Gastrocnemius medialis (tissue), 4 donors: ENCODE results near the gene HAUS7. TPM values are rescaled to one million over a fixed set of nuclear protein-coding genes. Genes with fewer than 3 reads are reported as not detected.

Source experiments
- ATAC-seq, 2 donors: fragments of 150-250 bp; one replicate each; pipeline ENCODE4 v1.9.1; 2016
- DNase-seq, 2 donors: peaks; one replicate each; pipeline ENCODE4 v3.0.0-alpha.2; 2019
- H3K27ac ChIP-seq, 4 donors: fragments of 200-600 bp; sonication (generic); 1 replicate in 1 of 4; 2 replicates in 3 of 4; pipeline ENCODE4 v1.5.1; 2016 to 2018; ENCODE audit warnings: mild to moderate bottlenecking in 2 of 4, moderate library complexity in 1 of 4
- H3K27me3 ChIP-seq, 3 donors: fragments of 200-600 bp; sonication (generic) in 2 of 3; 1 replicate in 1 of 3; 2 replicates in 2 of 3; pipeline versions ENCODE4 v1.5.1 to v1.6.0; 2016 to 2019; ENCODE audit warnings: mild to moderate bottlenecking in 1 of 3, moderate library complexity in 1 of 3
- H3K36me3 ChIP-seq, 2 donors: fragments of 200-600 bp; sonication (generic) in 1 of 2; one replicate each; pipeline ENCODE4 v1.5.1; 2017 to 2018
- H3K4me1 ChIP-seq, 2 donors: fragments of 200-600 bp; sonication (generic) in 1 of 2; one replicate each; pipeline ENCODE4 v1.5.1; 2016 to 2017; ENCODE audit warnings: mild to moderate bottlenecking in 2 of 2
- H3K4me3 ChIP-seq, 4 donors: fragments of 200-600 bp; sonication (generic) in 3 of 4; 1 replicate in 1 of 4; 2 replicates in 3 of 4; pipeline ENCODE4 v1.5.1; 2016 to 2019; ENCODE audit warnings: mild to moderate bottlenecking in 2 of 4
- H3K9me3 ChIP-seq, 3 donors: fragments of 200-600 bp; sonication (generic) in 2 of 3; 1 replicate in 1 of 3; 2 replicates in 2 of 3; pipeline ENCODE4 v1.5.1; 2016 to 2019
- POLR2A ChIP-seq, 2 donors: fragments of 450-650 bp; IDR thresholded peaks; one replicate each; pipeline ENCODE4 v1.6.1; 2017; ENCODE audit warnings: antibody characterized with exemption in 2 of 2, mild to moderate bottlenecking in 2 of 2, moderate library complexity in 2 of 2
- in situ Hi-C, 4 donors: fragments of 200-750 bp; cut with MboI; loops; one replicate each; pipeline versions ENCODE4 v1.15.0 to v1.8.0; 2017; ENCODE audit warnings: low sequenced_read_pairs in 4 of 4
- intact Hi-C: fragments of 100-400 bp; cut with DNase I; formaldehyde crosslinking; loops from one replicate; pipeline ENCODE4 v1.15.1; 2023; ENCODE audit warnings: low total_unique reads
- total RNA-seq, 4 donors: library from RNA; depleted of rRNA; stranded (reverse); fragments of >200 nt; gene quantifications; one replicate each; pipeline versions ENCODE4 v1.1.0 to v1.2.3, GENCODE V29; 2016
- TF ChIP-seq, protein P1 (sequence below), 5 experiments: fragments of 450-650 bp in 3 of 5; fragments of 200-600 bp in 2 of 5; sonication (generic) in 2 of 5; IDR thresholded peaks in 4 of 5; conservative IDR thresholded peaks in 1 of 5; 1 replicate in 4 of 5; 2 replicates in 1 of 5; pipeline ENCODE4 v1.5.1; 2016 to 2019; ENCODE audit warnings: antibody characterized with exemption in 5 of 5, mild to moderate bottlenecking in 3 of 5, moderate library complexity in 3 of 5

The HAUS7 gene
- total RNA-seq, 4 donors from 2014 or later = 10.6 to 19.8 (median 13.2) TPM

DNA sequence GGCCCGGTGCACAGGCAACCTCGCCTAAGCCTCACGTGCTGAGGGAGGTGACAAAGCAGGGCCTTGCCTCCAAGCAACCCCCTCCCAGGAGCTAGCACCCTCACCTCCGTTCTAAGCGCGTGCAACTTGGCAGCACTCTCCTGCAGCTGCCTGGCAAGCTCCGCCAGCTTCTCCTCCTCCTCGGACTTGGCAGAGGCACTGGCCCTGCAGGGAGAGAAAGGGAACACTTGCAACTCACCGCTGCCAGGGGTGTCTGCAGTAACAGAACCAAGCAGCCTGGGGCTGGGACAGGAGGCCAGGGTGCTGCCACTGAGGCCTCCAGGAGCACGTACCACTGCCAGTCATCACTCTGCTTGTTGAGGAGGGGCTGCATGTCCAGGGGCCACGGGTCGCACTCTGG lies 14.2 kb downstream of the HAUS7 start:
- in situ Hi-C loops = loop anchor here in 1 of 4 donors (25.0 kb wide), 1 partner anchor 519 kb away; no protein-coding TSS in a partner anchor
- DNase-seq (peak; percentile 49 to 78), ATAC-seq (peak; percentile 79 to 84)
- TF ChIP-seq, protein P1, sequence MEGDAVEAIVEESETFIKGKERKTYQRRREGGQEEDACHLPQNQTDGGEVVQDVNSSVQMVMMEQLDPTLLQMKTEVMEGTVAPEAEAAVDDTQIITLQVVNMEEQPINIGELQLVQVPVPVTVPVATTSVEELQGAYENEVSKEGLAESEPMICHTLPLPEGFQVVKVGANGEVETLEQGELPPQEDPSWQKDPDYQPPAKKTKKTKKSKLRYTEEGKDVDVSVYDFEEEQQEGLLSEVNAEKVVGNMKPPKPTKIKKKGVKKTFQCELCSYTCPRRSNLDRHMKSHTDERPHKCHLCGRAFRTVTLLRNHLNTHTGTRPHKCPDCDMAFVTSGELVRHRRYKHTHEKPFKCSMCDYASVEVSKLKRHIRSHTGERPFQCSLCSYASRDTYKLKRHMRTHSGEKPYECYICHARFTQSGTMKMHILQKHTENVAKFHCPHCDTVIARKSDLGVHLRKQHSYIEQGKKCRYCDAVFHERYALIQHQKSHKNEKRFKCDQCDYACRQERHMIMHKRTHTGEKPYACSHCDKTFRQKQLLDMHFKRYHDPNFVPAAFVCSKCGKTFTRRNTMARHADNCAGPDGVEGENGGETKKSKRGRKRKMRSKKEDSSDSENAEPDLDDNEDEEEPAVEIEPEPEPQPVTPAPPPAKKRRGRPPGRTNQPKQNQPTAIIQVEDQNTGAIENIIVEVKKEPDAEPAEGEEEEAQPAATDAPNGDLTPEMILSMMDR (IDR thresholded peaks at IDR 0.05 in 4 of 5, conservative IDR thresholded peaks at IDR 0.05 in 1 of 5) = no peak
- TF ChIP-seq POLR2A (IDR thresholded peaks at IDR 0.05) = no peak
- Histone ChIP-seq H3K4me1 (peaks cover 5 to 7% of the 10 kb centered on the region in 2 donors), H3K9me3 (no peaks in the 10 kb centered on the region), H3K36me3 (peaks cover 0 to 9% of the 10 kb centered on the region in 2 donors), H3K27ac (no peak overlapping the region), H3K27me3 (no peaks in the 10 kb centered on the region), H3K4me3 (no peak overlapping the region)
- intact Hi-C loops = no loop called here

DNA sequence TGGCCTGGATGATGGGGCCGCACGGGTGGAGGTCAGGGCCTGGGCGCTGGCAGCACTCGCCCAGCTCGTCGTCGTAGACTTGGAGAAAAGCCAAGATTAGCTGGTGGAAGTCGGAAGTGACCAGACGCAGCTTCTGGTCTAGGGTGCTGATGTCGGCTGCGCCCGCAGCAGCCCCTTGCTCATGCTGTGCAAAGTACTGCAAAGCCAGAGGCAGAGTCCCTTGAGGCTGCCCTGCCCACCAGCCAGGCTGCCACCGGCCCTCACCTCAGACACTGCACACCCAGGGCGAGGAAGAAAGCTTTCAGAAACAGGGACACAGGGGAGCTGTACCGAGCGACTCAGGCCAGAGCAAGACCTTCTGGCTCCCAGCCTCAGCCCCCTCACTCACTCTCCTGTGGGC lies 14.8 kb downstream of the HAUS7 start:
- Histone ChIP-seq H3K27ac (no peak overlapping the region), H3K27me3 (no peaks in the 10 kb centered on the region), H3K9me3 (no peaks in the 10 kb centered on the region), H3K36me3 (peaks cover 0 to 9% of the 10 kb centered on the region in 2 donors), H3K4me1 (peaks cover 5 to 7% of the 10 kb centered on the region in 2 donors), H3K4me3 (no peak overlapping the region)
- intact Hi-C loops (no loop called here), in situ Hi-C loops (loop anchor here in 1 of 4 donors (25.0 kb wide), 1 partner anchor 518 kb away; no protein-coding TSS in a partner anchor)
- DNase-seq = no peak
- TF ChIP-seq, protein P1 (IDR thresholded peaks at IDR 0.05 in 4 of 5, conservative IDR thresholded peaks at IDR 0.05 in 1 of 5) = no peak
- TF ChIP-seq POLR2A (IDR thresholded peaks at IDR 0.05) = no peak
- ATAC-seq = no peak

DNA sequence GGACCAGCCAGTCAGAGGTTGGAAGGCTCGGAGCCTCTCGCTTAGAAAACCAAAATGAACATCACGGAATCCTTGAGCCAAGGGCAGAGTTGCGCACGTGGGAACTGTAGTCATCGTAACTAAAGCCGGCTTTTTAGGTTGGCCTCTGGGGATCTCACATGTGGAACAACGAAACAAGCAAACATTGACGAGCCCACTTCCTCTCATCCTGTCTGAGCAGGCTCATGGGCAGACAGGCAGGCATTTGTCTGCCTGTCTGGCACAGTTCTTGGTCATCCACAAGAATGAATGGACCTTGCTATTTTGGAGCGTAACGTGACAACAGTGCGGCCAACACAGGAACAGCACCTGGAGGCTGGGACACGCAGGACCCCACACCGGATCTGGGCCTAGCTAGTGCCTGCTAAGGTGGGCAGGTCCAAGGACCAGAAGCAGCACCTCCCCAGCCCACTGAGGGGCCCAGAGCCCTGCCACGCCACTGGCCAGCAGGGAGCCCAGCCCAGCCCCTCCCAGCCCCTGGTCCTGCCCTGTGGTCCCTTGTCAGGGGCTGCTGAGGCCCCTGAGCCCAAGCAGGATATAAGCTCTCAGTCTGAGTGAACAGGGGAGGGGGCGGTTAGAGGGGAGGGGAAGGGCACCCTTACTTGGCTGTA lies 15.3 kb downstream of the HAUS7 start:
- in situ Hi-C loops = loop anchor here in 1 of 4 donors (25.0 kb wide), 1 partner anchor 518 kb away; no protein-coding TSS in a partner anchor
- ATAC-seq = no peak
- no peak overlapping the region for H3K27ac ChIP-seq

DNA sequence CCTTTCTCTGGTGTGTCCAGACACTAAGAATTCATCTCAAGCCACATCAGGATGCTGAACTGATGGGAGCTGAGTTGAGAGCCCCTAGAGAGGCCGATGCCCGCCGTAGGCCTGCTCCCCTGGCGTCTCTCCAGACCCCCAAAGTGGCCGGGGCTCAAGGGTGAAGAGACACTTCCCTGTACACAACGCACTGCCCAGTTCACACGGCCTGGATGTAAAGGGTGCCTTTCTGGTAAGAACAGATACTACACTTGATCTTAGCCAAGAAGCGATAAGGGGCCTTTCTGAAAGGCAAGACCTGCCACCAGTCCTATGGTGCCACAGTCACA lies 19.5 kb downstream of the HAUS7 start:
- intact Hi-C loops (no loop called here), in situ Hi-C loops (loop anchor here in 1 of 4 donors (25.0 kb wide), 1 partner anchor 514 kb away; no protein-coding TSS in a partner anchor)
- no peak for DNase-seq
- Histone ChIP-seq H3K27me3 (no peaks in the 10 kb centered on the region), H3K9me3 (no peaks in the 10 kb centered on the region), H3K4me1 (no peaks in the 10 kb centered on the region), H3K36me3 (peaks cover 0 to 9% of the 10 kb centered on the region in 2 donors), H3K27ac (no peak overlapping the region), H3K4me3 (no peak overlapping the region)
- no peak for TF ChIP-seq POLR2A (IDR thresholded peaks at IDR 0.05)
- TF ChIP-seq, protein P1 (IDR thresholded peaks at IDR 0.05 in 4 of 5, conservative IDR thresholded peaks at IDR 0.05 in 1 of 5) = no peak
- ATAC-seq = no peak

More for the DNA sequence above, 15.3 kb downstream of the HAUS7 start:
- Histone ChIP-seq H3K27me3 (no peaks in the 10 kb centered on the region), H3K36me3 (peaks cover 0 to 9% of the 10 kb centered on the region in 2 donors), H3K4me1 (peaks cover 5 to 7% of the 10 kb centered on the region in 2 donors), H3K4me3 (no peak overlapping the region), H3K9me3 (no peaks in the 10 kb centered on the region)
- TF ChIP-seq, protein P1 (IDR thresholded peaks at IDR 0.05 in 4 of 5, conservative IDR thresholded peaks at IDR 0.05 in 1 of 5) = no peak
- TF ChIP-seq POLR2A (IDR thresholded peaks at IDR 0.05) = no peak
- DNase-seq = no peak
- intact Hi-C loops = no loop called here
